ENCODE data around the gene GPHA2.

The GPHA2 gene

GRCh38 chr11:64891215-64891848, 44.4 kb downstream of the GPHA2 start:
- no peak for DNase-seq (ENCODE audit: low read depth)

GRCh38 chr11:64890522-64890939, 45.2 kb downstream of the GPHA2 start:
- DNase-seq (ENCODE audit: low read depth): no peak

GRCh38 chr11:64888729-64889511, 46.8 kb downstream of the GPHA2 start:
- DNase-seq (ENCODE audit: low read depth): no peak

- no peak for DNase-seq (ENCODE audit: low read depth)
These were observed 47.3 kb downstream of the GPHA2 start for GRCh38 chr11:64888406-64888728.

GRCh38 chr11:64887757-64888405, 47.8 kb downstream of the GPHA2 start:
- DNase-seq (ENCODE audit: low read depth): peak; percentile 67

- DNase-seq (ENCODE audit: low read depth): no peak
These were observed 48.4 kb downstream of the GPHA2 start for GRCh38 chr11:64887234-64887756.

- DNase-seq (ENCODE audit: low read depth): peak; percentile 72
These were observed 50.1 kb downstream of the GPHA2 start for GRCh38 chr11:64885367-64886286.
